ENCODE measurements around the gene GGT7. TPM values are rescaled to one million over a fixed set of nuclear protein-coding genes. Genes with fewer than 3 reads are reported as not detected.

Gene GGT7
- total RNA-seq, 1 donor from 2014 or later = 20.3 TPM

- no peak for TF ChIP-seq CTCF (IDR thresholded peaks at IDR 0.05; ENCODE audit: unreplicated experiment)
Measured at GRCh38 chr20:34824026-34824425, 48.6 kb downstream of the GGT7 start.

GRCh38 chr20:34820805-34821578 is 51.7 kb downstream of the GGT7 start:
- Mint-ChIP-seq H3K9me3 (ENCODE audit: unreplicated experiment) (no peaks in the 10 kb centered on the region), H3K4me1 (ENCODE audit: unreplicated experiment) (peaks cover 11% of the 10 kb centered on the region), H3K27me3 (ENCODE audit: unreplicated experiment) (peaks cover 4% of the 10 kb centered on the region), H3K27ac (ENCODE audit: unreplicated experiment) (no peak overlapping the region), H3K4me3 (ENCODE audit: unreplicated experiment) (no peak overlapping the region), H3K36me3 (ENCODE audit: low read depth, unreplicated experiment) (peaks cover 8% of the 10 kb centered on the region)
- no peak for TF ChIP-seq CTCF (IDR thresholded peaks at IDR 0.05; ENCODE audit: unreplicated experiment)
- no peak for DNase-seq (ENCODE audit: low spot score)

More at GRCh38 chr20:34824026-34824425, 48.6 kb downstream of the GGT7 start:
- no peaks in the 10 kb centered on the region for H3K9me3 Mint-ChIP-seq (ENCODE audit: unreplicated experiment)
- peak overlapping the region; percentile 99 for H3K4me3 Mint-ChIP-seq (ENCODE audit: unreplicated experiment)
- H3K27ac Mint-ChIP-seq (ENCODE audit: unreplicated experiment) = peak overlapping the region; percentile 95
- H3K36me3 Mint-ChIP-seq (ENCODE audit: low read depth, unreplicated experiment) = peaks cover 12% of the 10 kb centered on the region
- DNase-seq (ENCODE audit: low spot score) = no peak
- H3K27me3 Mint-ChIP-seq (ENCODE audit: unreplicated experiment) = peaks cover 6% of the 10 kb centered on the region
- H3K4me1 Mint-ChIP-seq (ENCODE audit: unreplicated experiment) = peaks cover 13% of the 10 kb centered on the region

GRCh38 chr20:34817801-34818200 is 54.9 kb downstream of the GGT7 start:
- Mint-ChIP-seq H3K4me3 (ENCODE audit: unreplicated experiment) (no peak overlapping the region), H3K36me3 (ENCODE audit: low read depth, unreplicated experiment) (peaks cover 5% of the 10 kb centered on the region), H3K27ac (ENCODE audit: unreplicated experiment) (no peak overlapping the region), H3K27me3 (ENCODE audit: unreplicated experiment) (no peaks in the 10 kb centered on the region), H3K4me1 (ENCODE audit: unreplicated experiment) (no peaks in the 10 kb centered on the region), H3K9me3 (ENCODE audit: unreplicated experiment) (no peaks in the 10 kb centered on the region)
- no peak for TF ChIP-seq CTCF (IDR thresholded peaks at IDR 0.05; ENCODE audit: unreplicated experiment)
- DNase-seq (ENCODE audit: low spot score) = no peak

- H3K27me3 Mint-ChIP-seq (ENCODE audit: unreplicated experiment) = no peaks in the 10 kb centered on the region
- H3K9me3 Mint-ChIP-seq (ENCODE audit: unreplicated experiment) = no peaks in the 10 kb centered on the region
- H3K4me3 Mint-ChIP-seq (ENCODE audit: unreplicated experiment) = no peak overlapping the region
- no peak overlapping the region for H3K27ac Mint-ChIP-seq (ENCODE audit: unreplicated experiment)
- peaks cover 4% of the 10 kb centered on the region for H3K36me3 Mint-ChIP-seq (ENCODE audit: low read depth, unreplicated experiment)
- DNase-seq (ENCODE audit: low spot score) = no peak
- H3K4me1 Mint-ChIP-seq (ENCODE audit: unreplicated experiment) = no peaks in the 10 kb centered on the region
- TF ChIP-seq CTCF (IDR thresholded peaks at IDR 0.05; ENCODE audit: unreplicated experiment) = no peak
Measured at GRCh38 chr20:34817072-34817471, 55.6 kb downstream of the GGT7 start.

- Mint-ChIP-seq H3K4me3 (ENCODE audit: unreplicated experiment) (no peak overlapping the region), H3K4me1 (ENCODE audit: unreplicated experiment) (no peaks in the 10 kb centered on the region), H3K27ac (ENCODE audit: unreplicated experiment) (no peak overlapping the region), H3K27me3 (ENCODE audit: unreplicated experiment) (no peaks in the 10 kb centered on the region), H3K36me3 (ENCODE audit: low read depth, unreplicated experiment) (no peaks in the 10 kb centered on the region), H3K9me3 (ENCODE audit: unreplicated experiment) (no peaks in the 10 kb centered on the region)
- no peak for DNase-seq (ENCODE audit: low spot score)
- TF ChIP-seq CTCF (IDR thresholded peaks at IDR 0.05; ENCODE audit: unreplicated experiment) = no peak
Measured at GRCh38 chr20:34815636-34816035, 57.0 kb downstream of the GGT7 start.

All from endothelial cell (in vitro differentiated cells).